ENCODE measurements around the gene TNS1. TPM values are rescaled to one million over a fixed set of nuclear protein-coding genes. Genes with fewer than 3 reads are reported as not detected.

The TNS1 gene
- polyA plus RNA-seq, 3 donors, result 0.26 to 1.6 (median 1.5) TPM

DNA sequence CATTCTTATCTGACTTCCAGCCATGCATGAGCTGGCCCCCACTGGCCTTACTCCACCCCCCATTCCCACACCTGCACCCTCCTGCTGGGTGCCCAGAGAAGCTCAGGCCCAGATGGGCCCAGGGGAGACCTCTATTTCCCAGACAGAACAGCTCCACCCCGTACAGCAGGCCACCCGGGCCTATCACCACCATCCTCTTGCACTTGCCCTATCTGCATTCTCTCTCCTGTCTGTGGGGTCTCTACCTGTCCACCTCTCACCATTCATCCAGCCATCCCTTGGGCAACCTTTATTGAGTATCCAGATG, 25.3 kb upstream of the TNS1 start:
- no peak overlapping the region for H3K27ac ChIP-seq (ENCODE audit: low read depth in 1 of 2, low read length in 2 of 2)
- TF ChIP-seq, protein P1, sequence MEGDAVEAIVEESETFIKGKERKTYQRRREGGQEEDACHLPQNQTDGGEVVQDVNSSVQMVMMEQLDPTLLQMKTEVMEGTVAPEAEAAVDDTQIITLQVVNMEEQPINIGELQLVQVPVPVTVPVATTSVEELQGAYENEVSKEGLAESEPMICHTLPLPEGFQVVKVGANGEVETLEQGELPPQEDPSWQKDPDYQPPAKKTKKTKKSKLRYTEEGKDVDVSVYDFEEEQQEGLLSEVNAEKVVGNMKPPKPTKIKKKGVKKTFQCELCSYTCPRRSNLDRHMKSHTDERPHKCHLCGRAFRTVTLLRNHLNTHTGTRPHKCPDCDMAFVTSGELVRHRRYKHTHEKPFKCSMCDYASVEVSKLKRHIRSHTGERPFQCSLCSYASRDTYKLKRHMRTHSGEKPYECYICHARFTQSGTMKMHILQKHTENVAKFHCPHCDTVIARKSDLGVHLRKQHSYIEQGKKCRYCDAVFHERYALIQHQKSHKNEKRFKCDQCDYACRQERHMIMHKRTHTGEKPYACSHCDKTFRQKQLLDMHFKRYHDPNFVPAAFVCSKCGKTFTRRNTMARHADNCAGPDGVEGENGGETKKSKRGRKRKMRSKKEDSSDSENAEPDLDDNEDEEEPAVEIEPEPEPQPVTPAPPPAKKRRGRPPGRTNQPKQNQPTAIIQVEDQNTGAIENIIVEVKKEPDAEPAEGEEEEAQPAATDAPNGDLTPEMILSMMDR (IDR thresholded peaks at IDR 0.05), result no peak
- peaks cover 0 to 7% (median 5%) of the 10 kb centered on the region in 3 donors for H3K27me3 Mint-ChIP-seq (ENCODE audit: low read depth in 3 of 3)
- H3K79me2 ChIP-seq (ENCODE audit: insufficient read depth, low read length), result peaks cover 14% of the 10 kb centered on the region
- intact Hi-C loops (cut with micrococcal nuclease), result no loop called here
- peaks cover 11% of the 10 kb centered on the region for H3K4me1 Mint-ChIP-seq
- no peak overlapping the region for H2AFZ ChIP-seq (ENCODE audit: insufficient read depth, low read depth, low read length, poor library complexity, severe bottlenecking)
- peak overlapping the region; percentile 11 for H3K9ac ChIP-seq (ENCODE audit: insufficient read depth, low read length, poor library complexity, severe bottlenecking)
- no peak overlapping the region for H3K4me2 ChIP-seq (replicated peaks; ENCODE audit: extremely low read depth, low read length, poor library complexity, severe bottlenecking)
- no peaks in the 10 kb centered on the region for H3K36me3 ChIP-seq (replicated peaks in 1 of 2; ENCODE audit: control insufficient read depth in 1 of 2, insufficient read depth in 2 of 2, low read length in 2 of 2)
- no peaks in the 10 kb centered on the region for H3K9me3 Mint-ChIP-seq
- WGBS (ENCODE audit: insufficient coverage), result 100% methylated on average over 2 of the region's 2 CpGs
- H3K4me3 ChIP-seq (replicated peaks in 1 of 3; ENCODE audit: low read depth in 2 of 3, low read length in 3 of 3), result no peak overlapping the region
- H3K27ac Mint-ChIP-seq, result peak overlapping the region in 1 of 7 donors; percentile 31
- H3K4me1 ChIP-seq (ENCODE audit: control insufficient read depth in 1 of 2, insufficient read depth in 2 of 2, low read length in 2 of 2), result peaks cover 9 to 16% of the 10 kb centered on the region in 2 donors
- no peak for DNase-seq
- no peaks in the 10 kb centered on the region for H3K27me3 ChIP-seq (ENCODE audit: control insufficient read depth in 2 of 2, insufficient read depth in 2 of 2, low read length in 2 of 2)
- no peaks in the 10 kb centered on the region for H3K9me3 ChIP-seq (replicated peaks in 1 of 2; ENCODE audit: control insufficient read depth in 1 of 2, insufficient read depth in 1 of 2, low read length in 2 of 2)
- H3K36me3 Mint-ChIP-seq, result peaks cover 0 to 4% of the 10 kb centered on the region in 2 donors
- H3K4me3 Mint-ChIP-seq, result no peak overlapping the region
- H4K20me1 ChIP-seq (ENCODE audit: insufficient read depth, low read length), result no peaks in the 10 kb centered on the region

GRCh38 chr2:218027426-218028188, 24.8 kb upstream of the TNS1 start:
- H3K4me3 Mint-ChIP-seq, result no peak overlapping the region
- H3K27ac ChIP-seq (ENCODE audit: low read depth in 1 of 2, low read length in 2 of 2), result no peak overlapping the region
- H3K9me3 Mint-ChIP-seq, result no peaks in the 10 kb centered on the region
- H3K27ac Mint-ChIP-seq, result no peak overlapping the region
- H3K4me2 ChIP-seq (replicated peaks; ENCODE audit: extremely low read depth, low read length, poor library complexity, severe bottlenecking), result no peak overlapping the region
- H3K4me1 Mint-ChIP-seq, result peaks cover 5% of the 10 kb centered on the region
- no peak overlapping the region for H2AFZ ChIP-seq (ENCODE audit: insufficient read depth, low read depth, low read length, poor library complexity, severe bottlenecking)
- no peaks in the 10 kb centered on the region for H3K9me3 ChIP-seq (replicated peaks in 1 of 2; ENCODE audit: control insufficient read depth in 1 of 2, insufficient read depth in 1 of 2, low read length in 2 of 2)
- peaks cover 0 to 5% (median 5%) of the 10 kb centered on the region in 3 donors for H3K27me3 Mint-ChIP-seq (ENCODE audit: low read depth in 3 of 3)
- H3K4me3 ChIP-seq (replicated peaks in 1 of 3; ENCODE audit: low read depth in 2 of 3, low read length in 3 of 3), result no peak overlapping the region
- no peak for DNase-seq
- H3K36me3 ChIP-seq (replicated peaks in 1 of 2; ENCODE audit: control insufficient read depth in 1 of 2, insufficient read depth in 2 of 2, low read length in 2 of 2), result no peaks in the 10 kb centered on the region
- H3K4me1 ChIP-seq (ENCODE audit: control insufficient read depth in 1 of 2, insufficient read depth in 2 of 2, low read length in 2 of 2), result peaks cover 4 to 10% of the 10 kb centered on the region in 2 donors
- no peaks in the 10 kb centered on the region for H3K27me3 ChIP-seq (ENCODE audit: control insufficient read depth in 2 of 2, insufficient read depth in 2 of 2, low read length in 2 of 2)
- intact Hi-C loops (cut with micrococcal nuclease), result no loop called here
- no peak overlapping the region for H3K9ac ChIP-seq (ENCODE audit: insufficient read depth, low read length, poor library complexity, severe bottlenecking)
- peaks cover 0 to 4% of the 10 kb centered on the region in 2 donors for H3K36me3 Mint-ChIP-seq
- no peaks in the 10 kb centered on the region for H4K20me1 ChIP-seq (ENCODE audit: insufficient read depth, low read length)
- H3K79me2 ChIP-seq (ENCODE audit: insufficient read depth, low read length), result peaks cover 19% of the 10 kb centered on the region
- TF ChIP-seq, protein P1 (IDR thresholded peaks at IDR 0.05), result no peak
- 93% methylated on average over 6 of the region's 6 CpGs for WGBS (ENCODE audit: insufficient coverage)

Data from CD14-positive monocyte (primary cell).